ENCODE data around the gene NFIA.

NFIA gene

GRCh38 chr1:61424382-61424781 lies 342.0 kb downstream of the NFIA start:
- H3K4me1 ChIP-seq (ENCODE audit: low read depth, poor library complexity, severe bottlenecking) = peaks cover 97% of the 10 kb centered on the region
- H3K4me3 ChIP-seq (IDR thresholded peaks at IDR 0.05; ENCODE audit: insufficient read depth, low read depth, low read length) = no peak overlapping the region
- no peaks in the 10 kb centered on the region for H3K27me3 ChIP-seq (ENCODE audit: insufficient read depth, low read depth)
- H2AFZ ChIP-seq (ENCODE audit: low read depth) = no peak overlapping the region
- no peaks in the 10 kb centered on the region for H3K36me3 ChIP-seq (ENCODE audit: insufficient read depth)
- no peak overlapping the region for H3K9ac ChIP-seq
- no peaks in the 10 kb centered on the region for H3K79me2 ChIP-seq (ENCODE audit: insufficient read depth, low read depth)
- no peak for TF ChIP-seq CTCF (conservative IDR thresholded peaks at IDR 0.05; ENCODE audit: low read depth, low read length)
- peak overlapping the region; percentile 4; the same call in 1 of the 2 replicates for H3K4me2 ChIP-seq
- H4K20me1 ChIP-seq (ENCODE audit: insufficient read depth) = no peaks in the 10 kb centered on the region
- H3K27ac ChIP-seq = no peak overlapping the region

GRCh38 chr1:61425040-61425439 lies 342.7 kb downstream of the NFIA start:
- no peaks in the 10 kb centered on the region for H4K20me1 ChIP-seq (ENCODE audit: insufficient read depth)
- no peak for TF ChIP-seq CTCF (conservative IDR thresholded peaks at IDR 0.05; ENCODE audit: low read depth, low read length)
- no peak overlapping the region; the same call in 1 of the 2 replicates for H3K27ac ChIP-seq
- H3K4me3 ChIP-seq (IDR thresholded peaks at IDR 0.05; ENCODE audit: insufficient read depth, low read depth, low read length) = no peak overlapping the region
- no peak overlapping the region for H2AFZ ChIP-seq (ENCODE audit: low read depth)
- no peaks in the 10 kb centered on the region for H3K36me3 ChIP-seq (ENCODE audit: insufficient read depth)
- no peak overlapping the region; the same call in 1 of the 2 replicates for H3K4me2 ChIP-seq
- H3K27me3 ChIP-seq (ENCODE audit: insufficient read depth, low read depth) = no peaks in the 10 kb centered on the region
- H3K9ac ChIP-seq = no peak overlapping the region
- peaks cover 91% of the 10 kb centered on the region for H3K4me1 ChIP-seq (ENCODE audit: low read depth, poor library complexity, severe bottlenecking)
- H3K79me2 ChIP-seq (ENCODE audit: insufficient read depth, low read depth) = no peaks in the 10 kb centered on the region

GRCh38 chr1:61426254-61426653 lies 343.9 kb downstream of the NFIA start:
- Histone ChIP-seq H3K27me3 (ENCODE audit: insufficient read depth, low read depth) (no peaks in the 10 kb centered on the region), H3K36me3 (ENCODE audit: insufficient read depth) (no peaks in the 10 kb centered on the region), H3K4me3 (IDR thresholded peaks at IDR 0.05; ENCODE audit: insufficient read depth, low read depth, low read length) (no peak overlapping the region), H3K9ac (0 out of 2 replicates have a peak overlapping the region, but pooled peaks have one; percentile 16), H3K4me2 (peak overlapping the region; percentile 87), H3K4me1 (ENCODE audit: low read depth, poor library complexity, severe bottlenecking) (peaks cover 79% of the 10 kb centered on the region), H3K27ac (peak overlapping the region; percentile 76), H4K20me1 (ENCODE audit: insufficient read depth) (no peaks in the 10 kb centered on the region), H3K79me2 (ENCODE audit: insufficient read depth, low read depth) (no peaks in the 10 kb centered on the region), H2AFZ (ENCODE audit: low read depth) (no peak overlapping the region)
- no peak for TF ChIP-seq CTCF (conservative IDR thresholded peaks at IDR 0.05; ENCODE audit: low read depth, low read length)

- no peaks in the 10 kb centered on the region for H4K20me1 ChIP-seq (ENCODE audit: insufficient read depth)
- peak overlapping the region; percentile 20; the same call in 1 of the 2 replicates for H2AFZ ChIP-seq (ENCODE audit: low read depth)
- H3K36me3 ChIP-seq (ENCODE audit: insufficient read depth) = no peaks in the 10 kb centered on the region
- H3K79me2 ChIP-seq (ENCODE audit: insufficient read depth, low read depth) = no peaks in the 10 kb centered on the region
- peak overlapping the region; percentile 29; the same call in 1 of the 2 replicates for H3K9ac ChIP-seq
- peaks cover 72% of the 10 kb centered on the region for H3K4me1 ChIP-seq (ENCODE audit: low read depth, poor library complexity, severe bottlenecking)
- H3K4me2 ChIP-seq = peak overlapping the region; percentile 87
- H3K27ac ChIP-seq = peak overlapping the region; percentile 76
- no peak overlapping the region for H3K4me3 ChIP-seq (IDR thresholded peaks at IDR 0.05; ENCODE audit: insufficient read depth, low read depth, low read length)
- H3K27me3 ChIP-seq (ENCODE audit: insufficient read depth, low read depth) = no peaks in the 10 kb centered on the region
- TF ChIP-seq CTCF (conservative IDR thresholded peaks at IDR 0.05; ENCODE audit: low read depth, low read length) = no peak
These were observed 344.5 kb downstream of the NFIA start for GRCh38 chr1:61426885-61427284.
